ENCODE measurements around the gene SPEM3.

- TF ChIP-seq CTCF (IDR thresholded peaks at IDR 0.05) (no peak), POLR2A (IDR thresholded peaks at IDR 0.05) (no peak), POLR2AphosphoS5 (IDR thresholded peaks at IDR 0.05) (no peak)
Observed at GRCh38 chr17:7440834-7441195, 12.2 kb downstream of the SPEM3 start.
